T-cell (primary cell): ENCODE measurements around the gene COL23A1. TPM values are rescaled to one million over a fixed set of nuclear protein-coding genes. Genes with fewer than 3 reads are reported as not detected.
"Not testable (repeated sequence)": the region's sequence is repeated elsewhere in the genome, so short reads cannot be mapped to it uniquely, and the experiment has no call there.

ENCODE experiments used
- ATAC-seq, 4 experiments: fragments of 200-7000 bp in 3 of 4; fragments of 150-1000 bp in 1 of 4; cut with Tn5 transposase; replicated peaks in 1 of 4; 1 replicate in 3 of 4; 2 replicates in 1 of 4; pipeline ENCODE4 v1.10.0; 2021; ENCODE audit warnings: moderate library complexity in 3 of 4, mild to moderate bottlenecking in 2 of 4, moderate number of reproducible peaks in 1 of 4
- CTCF ChIA-PET, 2 donors: fragments of 300-600 bp; sonication (Branson Sonifier 250); formaldehyde crosslinking; loops; one replicate each; lab custom pipeline; 2022; ENCODE audit warnings: antibody characterized with exemption in 2 of 2; lab: Charles Lee
- POLR2A ChIA-PET, 2 donors: fragments of 300-600 bp; sonication (Branson Sonifier 250); formaldehyde crosslinking; loops; one replicate each; lab custom pipeline; 2022; ENCODE audit warnings: antibody characterized with exemption in 2 of 2; lab: Charles Lee
- DNase-seq, 35 experiments: peaks; one replicate each; pipeline versions ENCODE4 v3.0.0 to v3.0.0-alpha.2; 2013 to 2023
- H3K27ac ChIP-seq: one replicate; pipeline ENCODE4 v1.5.1; 2013; ENCODE audit warnings: low read length
- H3K27me3 ChIP-seq, 2 experiments: replicated peaks in 1 of 2; 1 replicate in 1 of 2; 2 replicates in 1 of 2; pipeline versions ENCODE4 v1.6.1 to v1.7.0; 2013; ENCODE audit warnings: low read length in 1 of 2, mixed read lengths in 1 of 2; ENCODE audit not compliant: control insufficient read depth in 2 of 2, insufficient read depth in 2 of 2; ENCODE audit errors: extremely low read depth in 1 of 2
- H3K36me3 ChIP-seq, 2 donors: 1 replicate in 1 of 2; 2 replicates in 1 of 2; pipeline versions ENCODE4 v1.6.1 to v1.7.0; 2013; ENCODE audit warnings: low read length in 1 of 2; ENCODE audit not compliant: control insufficient read depth in 2 of 2, insufficient read depth in 1 of 2; ENCODE audit errors: extremely low read depth in 1 of 2
- H3K4me1 ChIP-seq, 2 experiments: 1 replicate in 1 of 2; 2 replicates in 1 of 2; pipeline versions ENCODE4 v1.6.1 to v1.7.0; 2013; ENCODE audit warnings: low read length in 2 of 2, mixed read lengths in 1 of 2; ENCODE audit not compliant: insufficient read depth in 2 of 2, control insufficient read depth in 1 of 2; ENCODE audit errors: extremely low read depth in 1 of 2
- H3K4me3 ChIP-seq, 2 donors: 1 replicate in 1 of 2; 2 replicates in 1 of 2; pipeline versions ENCODE4 v1.5.1 to v1.7.0; 2013; ENCODE audit warnings: mild to moderate bottlenecking in 2 of 2, low read length in 1 of 2, moderate library complexity in 1 of 2; ENCODE audit not compliant: control insufficient read depth in 1 of 2; ENCODE audit errors: extremely low read depth in 1 of 2
- H3K9me3 ChIP-seq: 2 replicates; pipeline ENCODE4 v1.7.0; 2013
- H3K27ac Mint-ChIP-seq, 2 donors: one replicate each; pipeline ENCODE4 v1.8.0; 2020 to 2021; ENCODE audit warnings: mild to moderate bottlenecking in 2 of 2, mixed read lengths in 2 of 2
- H3K27me3 Mint-ChIP-seq, 2 donors: one replicate each; pipeline ENCODE4 v1.8.0; 2021 to 2022; ENCODE audit warnings: mixed read lengths in 2 of 2
- H3K36me3 Mint-ChIP-seq: one replicate; pipeline ENCODE4 v1.8.0; 2021; ENCODE audit warnings: mixed read lengths
- H3K4me1 Mint-ChIP-seq, 3 donors: one replicate each; pipeline ENCODE4 v1.8.0; 2020 to 2022; ENCODE audit warnings: mixed read lengths in 3 of 3, mild to moderate bottlenecking in 1 of 3
- H3K4me3 Mint-ChIP-seq, 3 donors: one replicate each; pipeline ENCODE4 v1.8.0; 2020 to 2022; ENCODE audit warnings: mild to moderate bottlenecking in 3 of 3, mixed read lengths in 3 of 3, moderate library complexity in 3 of 3
- H3K9me3 Mint-ChIP-seq, 3 donors: one replicate each; pipeline ENCODE4 v1.8.0; 2020 to 2022; ENCODE audit warnings: mixed read lengths in 3 of 3
- WGBS: methylation state at CpG from one replicate; pipeline ENCODE4 v1.1.5; 2013; ENCODE audit warnings: missing lambda C conversion rate; ENCODE audit not compliant: insufficient coverage; 5-methylcytosine and 5-hydroxymethylcytosine counted together
- total RNA-seq, 35 experiments: library from RNA in 6 of 35; stranded (reverse) in 6 of 35; fragments of 120-200 nt in 1 of 35; gene quantifications; one replicate each; pipeline versions ENCODE4 v1.2.1 to v1.2.4 and lab custom pipeline; 2013 to 2026

Gene COL23A1
- total RNA-seq, 5 donors from 2014 or later (not counting 1 experiment from before 2014, with no cell fraction given) = 0.07 to 0.13 TPM; not detected in 3

DNA sequence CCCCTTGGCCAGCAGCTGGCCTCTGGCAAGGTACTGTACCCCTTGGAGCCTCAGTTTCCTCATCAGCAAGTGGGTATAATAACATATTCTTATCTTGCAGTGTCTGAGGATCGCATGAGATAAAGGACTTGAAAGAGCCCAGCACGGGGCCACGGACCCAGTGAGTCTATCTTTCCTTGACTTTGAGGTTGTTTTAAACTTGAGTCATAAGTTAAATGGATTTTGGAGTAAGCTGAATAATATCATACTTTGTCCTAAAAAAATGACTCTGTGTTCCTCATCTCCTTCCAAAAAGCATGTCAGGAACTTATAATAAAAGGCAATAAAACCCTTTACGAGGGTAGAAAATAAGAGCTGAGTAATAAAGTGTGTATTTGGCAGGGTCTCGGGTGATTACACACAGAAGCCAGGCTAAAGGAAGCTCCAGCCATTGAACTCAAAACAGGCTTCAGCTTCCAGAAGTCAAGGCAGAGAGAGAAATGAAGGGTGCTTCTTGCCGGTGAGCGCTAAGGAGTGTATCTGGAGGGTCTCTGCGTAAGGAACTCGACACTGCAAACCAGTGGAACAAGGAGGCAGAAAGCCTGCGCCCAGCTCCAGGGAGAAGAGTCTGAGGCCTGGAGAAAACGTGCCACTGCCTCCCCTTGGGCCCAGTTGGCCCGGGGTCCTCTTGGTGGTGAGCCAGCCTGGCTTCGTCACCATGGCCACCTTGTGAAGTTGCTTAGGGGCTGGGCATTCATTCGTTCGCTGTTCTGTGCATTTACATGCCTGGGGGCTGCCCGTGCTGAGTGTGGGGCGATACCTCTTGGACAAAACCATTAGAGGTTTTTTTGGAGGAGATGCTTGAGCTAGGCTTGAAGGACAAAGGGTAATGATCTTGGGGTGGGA lies 285.2 kb downstream of the COL23A1 start:
- 84% methylated on average over 14 of the region's 17 CpGs for WGBS
- H3K4me3 Mint-ChIP-seq = no peak overlapping the region

DNA sequence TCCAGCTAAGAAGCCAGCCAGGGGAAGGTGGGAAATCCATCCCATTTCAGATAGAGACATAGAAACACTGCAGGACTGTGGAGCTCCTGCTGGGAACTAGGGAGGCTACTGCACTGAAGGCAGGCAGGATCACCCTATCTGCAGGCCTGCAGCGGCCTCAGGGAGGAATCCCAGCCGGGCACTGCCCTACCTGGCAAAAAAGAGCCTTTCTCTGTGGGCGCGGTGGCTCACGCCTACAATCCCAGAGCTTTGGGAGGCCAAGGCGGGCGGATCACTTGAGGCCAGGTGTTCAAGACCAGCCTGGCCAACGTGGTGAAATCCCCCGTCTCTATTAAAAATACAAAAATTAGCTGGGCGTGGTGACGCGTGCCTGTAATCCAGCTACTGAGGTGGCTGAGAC lies 286.2 kb downstream of the COL23A1 start:
- Mint-ChIP-seq H3K4me1 (no peaks in the 10 kb centered on the region), H3K27ac (no peak overlapping the region), H3K9me3 (peaks cover 0 to 8% (median 4%) of the 10 kb centered on the region in 3 donors), H3K36me3 (no peaks in the 10 kb centered on the region), H3K27me3 (peaks cover 15% of the 10 kb centered on the region in 2 donors), H3K4me3 (no peak overlapping the region)
- DNase-seq (no peak), ATAC-seq (no peak)
- no peak overlapping the region for H3K27ac ChIP-seq
- no peaks in the 10 kb centered on the region for H3K36me3 ChIP-seq
- no peaks in the 10 kb centered on the region for H3K4me1 ChIP-seq
- H3K27me3 ChIP-seq = peaks cover 3 to 16% of the 10 kb centered on the region in 2 experiments
- 81% methylated on average over 10 of the region's 12 CpGs for WGBS
- H3K9me3 ChIP-seq = no peaks in the 10 kb centered on the region
- no peak overlapping the region for H3K4me3 ChIP-seq
- ChIA-PET CTCF (no interaction called here), POLR2A (no interaction called here)

More for the DNA sequence above, 285.2 kb downstream of the COL23A1 start:
- H3K4me1 ChIP-seq = no peaks in the 10 kb centered on the region
- H3K27me3 ChIP-seq = peaks cover 3 to 16% of the 10 kb centered on the region in 2 experiments
- no peaks in the 10 kb centered on the region for H3K9me3 ChIP-seq
- CTCF ChIA-PET = no interaction called here
- Mint-ChIP-seq H3K27me3 (peaks cover 15% of the 10 kb centered on the region in 2 donors), H3K36me3 (no peaks in the 10 kb centered on the region), H3K9me3 (peaks cover 0 to 8% (median 4%) of the 10 kb centered on the region in 3 donors), H3K27ac (no peak overlapping the region), H3K4me1 (no peaks in the 10 kb centered on the region)
- no peak for DNase-seq
- H3K4me3 ChIP-seq = no peak overlapping the region
- H3K27ac ChIP-seq = no peak overlapping the region
- ATAC-seq = no peak
- H3K36me3 ChIP-seq = no peaks in the 10 kb centered on the region
- POLR2A ChIA-PET = no interaction called here

DNA sequence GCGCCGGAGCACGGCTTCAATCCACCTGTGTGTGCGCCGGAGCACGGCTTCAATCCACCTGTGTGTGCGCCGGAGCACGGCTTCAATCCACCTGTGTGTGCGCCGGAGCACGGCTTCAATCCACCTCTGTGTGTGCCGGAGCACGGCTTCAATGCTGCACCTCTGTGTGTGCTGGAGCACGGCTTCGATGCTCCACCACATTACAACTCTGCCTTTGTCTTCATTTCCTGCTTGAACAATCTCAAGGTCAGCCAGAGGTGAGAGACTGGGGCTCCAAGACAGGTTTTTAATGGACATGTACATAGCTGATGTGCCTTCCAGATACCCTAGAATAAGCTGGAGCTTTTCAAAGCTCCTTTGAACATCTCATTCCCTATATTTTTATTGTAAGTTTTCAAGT lies 287.9 kb downstream of the COL23A1 start:
- H3K9me3 ChIP-seq, H3K36me3 Mint-ChIP-seq, POLR2A ChIA-PET, H3K4me1 Mint-ChIP-seq, ATAC-seq, H3K4me3 ChIP-seq, H3K27ac ChIP-seq, DNase-seq, H3K4me3 Mint-ChIP-seq, CTCF ChIA-PET, H3K36me3 ChIP-seq, H3K27ac Mint-ChIP-seq, H3K9me3 Mint-ChIP-seq, H3K4me1 ChIP-seq: not testable (repeated sequence)
- WGBS = 90% methylated on average over 16 of the region's 16 CpGs
- H3K27me3 Mint-ChIP-seq = peaks cover 15% of the 10 kb centered on the region in 2 donors
- H3K27me3 ChIP-seq = peaks cover 3 to 16% of the 10 kb centered on the region in 2 experiments

DNA sequence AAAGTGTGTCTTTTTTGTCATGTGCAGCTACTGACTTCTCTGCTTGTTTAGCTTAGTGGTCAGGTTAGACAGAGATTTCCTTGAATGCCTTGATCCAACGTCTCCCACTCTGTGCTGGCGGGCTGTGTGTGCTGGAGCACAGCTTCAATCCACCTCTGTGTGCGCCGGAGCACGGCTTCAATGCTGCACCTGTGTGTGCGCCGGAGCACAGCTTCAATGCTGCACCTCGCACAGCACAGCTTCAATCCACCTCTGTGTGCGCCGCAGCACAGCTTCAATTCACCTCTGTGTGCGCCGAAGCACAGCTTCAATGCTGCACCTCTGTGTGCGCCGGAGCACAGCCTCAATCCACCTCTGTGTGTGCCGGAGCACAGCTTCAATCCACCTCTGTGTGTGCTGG lies 288.6 kb downstream of the COL23A1 start:
- Mint-ChIP-seq H3K27me3 (peaks cover 15% of the 10 kb centered on the region in 2 donors), H3K4me1 (no peaks in the 10 kb centered on the region), H3K9me3 (peaks cover 0 to 8% (median 4%) of the 10 kb centered on the region in 3 donors), H3K4me3 (no peak overlapping the region), H3K36me3 (no peaks in the 10 kb centered on the region), H3K27ac (no peak overlapping the region)
- Histone ChIP-seq H3K4me3 (no peak overlapping the region), H3K9me3 (no peaks in the 10 kb centered on the region), H3K36me3 (no peaks in the 10 kb centered on the region), H3K4me1 (no peaks in the 10 kb centered on the region), H3K27me3 (peaks cover 3 to 17% of the 10 kb centered on the region in 2 experiments), H3K27ac (no peak overlapping the region)
- DNase-seq (no peak), ATAC-seq (no peak)
- ChIA-PET POLR2A (no interaction called here), CTCF (no interaction called here)
- WGBS = 89% methylated on average over 14 of the region's 15 CpGs

DNA sequence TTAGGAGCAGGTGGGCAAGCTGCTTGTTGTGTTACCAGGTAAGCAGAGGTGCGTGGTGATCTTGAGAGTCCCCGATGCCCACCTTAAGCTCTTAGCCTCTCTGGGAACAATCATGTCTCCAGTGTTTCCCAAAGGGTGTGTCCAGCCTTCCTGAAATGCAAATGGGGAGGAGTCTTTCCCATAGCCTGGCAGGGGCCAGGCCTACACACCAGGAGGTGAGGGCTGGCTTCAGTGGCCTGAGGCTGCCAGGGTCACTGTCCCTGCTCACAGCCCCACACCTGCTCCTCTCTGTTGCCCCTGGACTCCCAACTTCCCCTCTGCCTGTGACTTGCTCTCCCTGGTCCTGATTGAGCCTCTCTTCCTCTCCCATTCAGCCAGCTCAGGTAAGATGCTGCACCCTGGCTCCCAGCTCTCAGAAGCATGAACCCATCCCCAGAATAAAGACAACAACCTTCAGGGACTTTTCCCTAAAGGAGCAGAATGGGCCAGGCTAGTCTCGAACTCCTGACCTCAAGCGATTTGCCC lies 291.8 kb downstream of the COL23A1 start:
- no peak overlapping the region for H3K4me3 ChIP-seq
- Mint-ChIP-seq H3K27me3 (peaks cover 3 to 5% of the 10 kb centered on the region in 2 donors), H3K4me1 (no peaks in the 10 kb centered on the region), H3K9me3 (peaks cover 4 to 8% (median 5%) of the 10 kb centered on the region in 3 donors), H3K4me3 (no peak overlapping the region), H3K36me3 (no peaks in the 10 kb centered on the region), H3K27ac (no peak overlapping the region)
- ChIA-PET POLR2A (no interaction called here), CTCF (no interaction called here)
- H3K4me1 ChIP-seq = no peaks in the 10 kb centered on the region
- peaks cover 3 to 12% of the 10 kb centered on the region in 2 experiments for H3K27me3 ChIP-seq
- 85% methylated on average over 2 of the region's 4 CpGs for WGBS
- no peak overlapping the region for H3K27ac ChIP-seq
- H3K9me3 ChIP-seq = no peaks in the 10 kb centered on the region
- no peak for DNase-seq
- ATAC-seq = no peak
- H3K36me3 ChIP-seq = no peaks in the 10 kb centered on the region

DNA sequence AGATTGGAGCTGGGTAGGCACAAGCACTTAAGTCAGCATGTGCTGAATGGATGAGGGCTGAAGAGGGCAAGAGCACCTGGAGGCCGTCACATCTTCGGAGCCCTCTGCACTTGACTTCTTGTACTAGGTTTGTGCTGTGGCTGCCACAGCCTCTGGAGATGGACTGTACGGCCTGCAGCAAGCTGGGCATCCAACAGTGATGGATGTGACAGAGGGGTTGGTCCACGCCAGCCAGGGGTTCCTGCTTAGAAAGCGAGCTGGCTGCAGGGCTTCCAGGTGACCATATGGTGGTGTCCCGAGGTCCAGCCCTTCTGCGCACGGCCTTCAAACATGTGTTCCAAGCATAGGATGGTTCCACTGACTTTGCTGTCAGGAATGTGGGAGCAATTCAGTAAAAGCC lies 292.4 kb downstream of the COL23A1 start:
- H3K4me1 Mint-ChIP-seq = no peaks in the 10 kb centered on the region
- POLR2A ChIA-PET = no interaction called here
- H3K27ac Mint-ChIP-seq = no peak overlapping the region
- ATAC-seq (no peak), DNase-seq (no peak)
- Histone ChIP-seq H3K27me3 (peaks cover 1 to 16% of the 10 kb centered on the region in 2 experiments), H3K4me1 (no peaks in the 10 kb centered on the region), H3K9me3 (no peaks in the 10 kb centered on the region), H3K36me3 (no peaks in the 10 kb centered on the region), H3K27ac (no peak overlapping the region), H3K4me3 (no peak overlapping the region)
- H3K9me3 Mint-ChIP-seq = peaks cover 4 to 8% (median 5%) of the 10 kb centered on the region in 3 donors
- WGBS = 80% methylated on average over 8 of the region's 8 CpGs
- H3K4me3 Mint-ChIP-seq = no peak overlapping the region
- peaks cover 5 to 8% of the 10 kb centered on the region in 2 donors for H3K27me3 Mint-ChIP-seq
- H3K36me3 Mint-ChIP-seq = no peaks in the 10 kb centered on the region
- CTCF ChIA-PET = no interaction called here
